Measurements from ENCODE around the gene CFAP46.

DNA sequence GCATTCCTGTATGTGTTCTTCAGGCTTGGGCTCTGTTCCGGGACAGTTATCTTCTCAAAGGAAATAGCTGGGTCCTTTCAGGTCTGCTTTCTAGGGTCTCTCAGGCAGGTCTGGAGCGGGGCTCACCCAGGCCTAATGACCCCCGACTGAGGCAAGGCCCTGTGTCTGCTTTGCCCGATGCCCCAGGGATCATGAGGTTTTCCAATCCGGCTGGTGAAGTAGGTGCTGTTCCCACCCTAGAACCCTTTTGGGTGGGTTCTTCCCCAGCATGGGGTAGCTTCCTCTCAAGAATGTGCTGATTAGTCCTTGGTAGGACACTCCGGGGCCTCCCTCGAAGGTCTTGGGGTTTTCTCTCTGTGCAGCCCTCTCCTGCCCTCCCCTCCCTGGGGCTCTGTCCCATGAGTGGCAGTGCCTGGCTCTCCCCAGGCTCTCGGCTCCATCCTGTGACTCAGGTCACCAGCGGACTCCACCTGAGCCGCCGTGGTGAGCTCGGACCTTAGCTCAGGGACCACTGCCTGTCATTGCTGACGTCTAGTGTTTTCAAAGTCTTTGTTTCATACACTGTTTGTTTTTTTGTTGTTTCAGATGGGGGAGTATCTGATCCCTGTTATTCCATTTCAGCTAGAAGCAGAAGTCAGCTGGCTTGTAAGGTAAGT is 85.4 kb downstream of the CFAP46 start:
- TF ChIP-seq, protein P1, sequence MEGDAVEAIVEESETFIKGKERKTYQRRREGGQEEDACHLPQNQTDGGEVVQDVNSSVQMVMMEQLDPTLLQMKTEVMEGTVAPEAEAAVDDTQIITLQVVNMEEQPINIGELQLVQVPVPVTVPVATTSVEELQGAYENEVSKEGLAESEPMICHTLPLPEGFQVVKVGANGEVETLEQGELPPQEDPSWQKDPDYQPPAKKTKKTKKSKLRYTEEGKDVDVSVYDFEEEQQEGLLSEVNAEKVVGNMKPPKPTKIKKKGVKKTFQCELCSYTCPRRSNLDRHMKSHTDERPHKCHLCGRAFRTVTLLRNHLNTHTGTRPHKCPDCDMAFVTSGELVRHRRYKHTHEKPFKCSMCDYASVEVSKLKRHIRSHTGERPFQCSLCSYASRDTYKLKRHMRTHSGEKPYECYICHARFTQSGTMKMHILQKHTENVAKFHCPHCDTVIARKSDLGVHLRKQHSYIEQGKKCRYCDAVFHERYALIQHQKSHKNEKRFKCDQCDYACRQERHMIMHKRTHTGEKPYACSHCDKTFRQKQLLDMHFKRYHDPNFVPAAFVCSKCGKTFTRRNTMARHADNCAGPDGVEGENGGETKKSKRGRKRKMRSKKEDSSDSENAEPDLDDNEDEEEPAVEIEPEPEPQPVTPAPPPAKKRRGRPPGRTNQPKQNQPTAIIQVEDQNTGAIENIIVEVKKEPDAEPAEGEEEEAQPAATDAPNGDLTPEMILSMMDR (conservative IDR thresholded peaks at IDR 0.05; ENCODE audit: low read length), result no peak
- no peak for TF ChIP-seq EZH2phosphoT487 (IDR thresholded peaks at IDR 0.05; ENCODE audit: borderline replicate concordance, low read depth, low read length)
